H1 (cell line): Measurements from ENCODE around the gene ALLC. TPM values are rescaled to one million over a fixed set of nuclear protein-coding genes. Genes with fewer than 3 reads are reported as not detected.

Source experiments
- ATF3 ChIP-seq: IDR thresholded peaks from 2 replicates; pipeline ENCODE4 v1.6.1; 2011; ENCODE audit warnings: low read depth, mild to moderate bottlenecking, low read length; ENCODE audit not compliant: insufficient read depth
- polyA plus RNA-seq, 7 experiments: library from polyadenylated mRNA; depleted of rRNA in 3 of 7; stranded (reverse) in 5 of 7; unstranded in 2 of 7; fragments of >200 nt in 5 of 7; fragments of 200-250 nt in 2 of 7; gene quantifications; 1 replicate in 5 of 7; 2 replicates in 1 of 7; 4 replicates in 1 of 7; pipeline versions ENCODE4 v1.2.1 to v1.2.3, GENCODE V29; 2011 to 2013; ENCODE audit warnings: missing spikeins in 2 of 7, mixed read lengths in 2 of 7
- total RNA-seq: library from RNA; stranded (reverse); fragmentation: NEBNext Ultra II Directional; extraction: Animal tissue kit (Norgen Biotek cat#: 25700); gene quantifications from 2 replicates; pipeline ENCODE4 v1.2.1, GENCODE V29; 2021

Gene ALLC
- total and polyA plus RNA-seq, 2 of the 8 experiments (the other 6 are each of a cell fraction or from before 2014, with no cell fraction given): not detected

GRCh38 chr2:3701071-3701470 lies 43.1 kb downstream of the ALLC start (continued):
- no peak for TF ChIP-seq ATF3
